SH-SY5Y (cell line): Measurements from ENCODE around the gene DNMT3A.

ENCODE experiments used
- GATA2 ChIP-seq: IDR thresholded peaks from 2 replicates; pipeline ENCODE4 v1.6.1; 2011; ENCODE audit warnings: mild to moderate bottlenecking, low read depth, low read length
- GATA3 ChIP-seq: IDR thresholded peaks from 2 replicates; pipeline ENCODE4 v1.6.1; 2011; ENCODE audit warnings: low read depth, mild to moderate bottlenecking, low read length, moderate library complexity

- no peak for TF ChIP-seq GATA3
- no peak for TF ChIP-seq GATA2
These were observed 121.4 kb downstream of the DNMT3A start for GRCh38 chr2:25220313-25220712.
